NT2/D1 (cell line): ENCODE measurements around the gene TBC1D22A.

Source experiments
- DNase-seq: peaks from one replicate; pipeline ENCODE4 v3.0.0-alpha.2; 2011; ENCODE audit warnings: low read depth, low spot score
- H3K27me3 ChIP-seq: 2 replicates; pipeline ENCODE4 v1.6.0; 2011; ENCODE audit warnings: mild to moderate bottlenecking; ENCODE audit not compliant: insufficient read length, insufficient read depth
- H3K36me3 ChIP-seq: 2 replicates; pipeline ENCODE4 v1.6.1; 2011; ENCODE audit warnings: mild to moderate bottlenecking, low read length, mixed read lengths; ENCODE audit not compliant: insufficient read depth, insufficient read length
- H3K4me1 ChIP-seq: 2 replicates; pipeline ENCODE4 v1.5.1; 2011; ENCODE audit not compliant: insufficient read depth, insufficient read length
- H3K4me3 ChIP-seq: 2 replicates; pipeline ENCODE4 v1.5.1; 2011; ENCODE audit warnings: low read depth; ENCODE audit not compliant: insufficient read length
- H3K9ac ChIP-seq: 2 replicates; pipeline ENCODE4 v1.6.0; 2011; ENCODE audit warnings: low read depth; ENCODE audit not compliant: insufficient read length
- H3K9me3 ChIP-seq: 2 replicates; pipeline ENCODE4 v1.5.1; 2011; ENCODE audit warnings: mild to moderate bottlenecking, low read length; ENCODE audit not compliant: insufficient read depth
- SUZ12 ChIP-seq: IDR thresholded peaks from 2 replicates; pipeline ENCODE4 v1.6.1; 2011; ENCODE audit not compliant: insufficient read length, insufficient read depth; ENCODE audit errors: extremely low read depth
- YY1 ChIP-seq: IDR thresholded peaks from 2 replicates; pipeline ENCODE4 v1.6.1; 2011; ENCODE audit not compliant: insufficient read length, insufficient read depth
- ZNF274 ChIP-seq: IDR thresholded peaks from 2 replicates; pipeline ENCODE4 v1.6.1; 2011; ENCODE audit warnings: mild to moderate bottlenecking, low read depth, low read length

The TBC1D22A gene

DNA sequence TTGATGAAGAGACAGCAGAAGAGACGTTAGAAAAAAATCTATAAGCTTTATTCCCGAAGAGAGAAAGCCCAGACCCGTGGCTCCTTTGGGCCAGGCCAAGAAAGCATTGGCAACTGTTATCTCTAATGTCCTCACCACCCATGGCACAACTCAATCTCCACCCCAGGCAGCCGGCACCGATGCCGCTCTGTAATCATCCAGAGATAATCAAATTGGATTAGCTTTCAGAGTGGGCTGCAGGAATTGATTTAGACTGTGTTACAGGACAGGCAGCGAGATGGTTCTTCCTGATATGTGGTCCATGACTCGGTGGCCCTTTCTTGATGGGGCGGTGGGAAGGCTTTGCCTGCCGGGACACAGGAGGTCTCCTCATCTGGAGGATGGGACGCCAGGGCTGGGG is 383.9 kb downstream of the TBC1D22A start:
- Histone ChIP-seq H3K4me1 (peaks cover 2% of the 10 kb centered on the region), H3K36me3 (no peaks in the 10 kb centered on the region), H3K9ac (no peak overlapping the region), H3K9me3 (no peaks in the 10 kb centered on the region), H3K4me3 (no peak overlapping the region), H3K27me3 (no peaks in the 10 kb centered on the region)
- no peak for DNase-seq
- TF ChIP-seq SUZ12 (no peak), YY1 (no peak), ZNF274 (no peak)

DNA sequence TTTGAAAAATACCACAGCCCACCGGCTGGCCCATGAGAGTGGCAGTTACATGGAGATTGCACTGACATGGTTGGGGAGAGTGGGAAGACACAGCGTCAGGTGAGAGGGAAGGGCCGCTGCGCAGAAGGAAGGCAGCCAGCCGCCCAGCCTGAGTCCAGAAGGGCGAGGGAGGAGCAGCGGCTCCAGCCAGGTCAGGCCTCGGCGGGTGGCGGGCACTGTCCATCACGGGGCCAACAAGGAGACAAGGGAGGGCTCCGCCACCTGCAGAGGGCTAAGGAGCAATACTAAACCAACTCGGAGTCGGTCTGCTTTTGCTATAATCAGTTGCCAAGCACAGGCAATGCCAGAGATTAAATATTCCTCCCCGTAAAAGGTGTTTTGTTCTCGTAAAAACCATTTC is 384.5 kb downstream of the TBC1D22A start:
- Histone ChIP-seq H3K9ac (no peak overlapping the region), H3K36me3 (no peaks in the 10 kb centered on the region), H3K4me1 (peaks cover 2% of the 10 kb centered on the region), H3K4me3 (no peak overlapping the region), H3K9me3 (no peaks in the 10 kb centered on the region), H3K27me3 (no peaks in the 10 kb centered on the region)
- DNase-seq, result no peak
- TF ChIP-seq SUZ12 (no peak), YY1 (no peak), ZNF274 (no peak)

DNA sequence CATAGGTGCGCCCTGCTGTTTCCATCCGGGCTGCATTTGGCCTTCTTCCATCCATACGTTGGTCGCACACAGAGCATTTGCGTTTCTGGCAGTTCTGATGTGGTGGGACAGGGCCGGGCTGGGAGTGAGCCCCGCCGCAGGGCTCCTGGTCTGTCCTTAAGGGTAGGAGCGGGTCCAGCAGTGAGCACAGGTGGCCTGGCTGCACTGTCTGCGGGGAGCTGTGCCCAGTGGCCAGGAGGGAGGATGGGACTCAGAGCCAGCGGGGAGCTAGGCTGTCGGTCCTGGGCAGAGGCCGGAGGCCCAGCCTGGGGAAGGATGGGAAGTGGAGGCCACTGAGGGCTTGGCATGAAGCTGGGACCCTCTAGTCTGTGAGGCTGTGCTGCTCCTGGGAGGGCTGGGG is 385.1 kb downstream of the TBC1D22A start:
- Histone ChIP-seq H3K9ac (no peak overlapping the region), H3K9me3 (no peaks in the 10 kb centered on the region), H3K4me3 (no peak overlapping the region), H3K27me3 (no peaks in the 10 kb centered on the region), H3K36me3 (no peaks in the 10 kb centered on the region), H3K4me1 (peaks cover 2% of the 10 kb centered on the region)
- TF ChIP-seq ZNF274 (no peak), SUZ12 (no peak), YY1 (no peak)
- DNase-seq, result no peak

DNA sequence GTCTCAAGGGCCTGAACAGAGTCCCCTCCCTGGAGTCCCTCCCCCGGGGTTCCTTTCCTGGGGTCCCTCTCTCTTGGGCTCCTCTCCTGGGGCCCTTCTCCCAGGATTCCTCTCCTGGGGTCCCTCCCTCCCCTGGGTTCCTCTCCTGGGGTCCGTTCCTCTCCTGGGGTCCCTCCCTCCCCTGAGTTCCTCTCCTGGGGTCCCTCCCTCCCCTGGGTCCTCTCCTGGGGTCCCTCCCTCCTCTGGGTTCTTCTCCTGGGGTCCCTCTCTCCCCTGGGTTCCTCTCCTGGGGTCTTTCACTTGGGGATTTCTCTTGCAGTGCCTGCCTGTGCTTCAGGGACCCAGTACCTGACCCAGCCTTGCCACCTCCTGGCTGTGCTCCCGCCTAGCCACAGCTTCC is 386.1 kb downstream of the TBC1D22A start:
- Histone ChIP-seq H3K9me3 (no peaks in the 10 kb centered on the region), H3K9ac (no peak overlapping the region), H3K4me3 (no peak overlapping the region), H3K4me1 (peaks cover 2% of the 10 kb centered on the region), H3K36me3 (no peaks in the 10 kb centered on the region), H3K27me3 (no peaks in the 10 kb centered on the region)
- TF ChIP-seq SUZ12 (no peak), YY1 (no peak)
- no peak for DNase-seq

DNA sequence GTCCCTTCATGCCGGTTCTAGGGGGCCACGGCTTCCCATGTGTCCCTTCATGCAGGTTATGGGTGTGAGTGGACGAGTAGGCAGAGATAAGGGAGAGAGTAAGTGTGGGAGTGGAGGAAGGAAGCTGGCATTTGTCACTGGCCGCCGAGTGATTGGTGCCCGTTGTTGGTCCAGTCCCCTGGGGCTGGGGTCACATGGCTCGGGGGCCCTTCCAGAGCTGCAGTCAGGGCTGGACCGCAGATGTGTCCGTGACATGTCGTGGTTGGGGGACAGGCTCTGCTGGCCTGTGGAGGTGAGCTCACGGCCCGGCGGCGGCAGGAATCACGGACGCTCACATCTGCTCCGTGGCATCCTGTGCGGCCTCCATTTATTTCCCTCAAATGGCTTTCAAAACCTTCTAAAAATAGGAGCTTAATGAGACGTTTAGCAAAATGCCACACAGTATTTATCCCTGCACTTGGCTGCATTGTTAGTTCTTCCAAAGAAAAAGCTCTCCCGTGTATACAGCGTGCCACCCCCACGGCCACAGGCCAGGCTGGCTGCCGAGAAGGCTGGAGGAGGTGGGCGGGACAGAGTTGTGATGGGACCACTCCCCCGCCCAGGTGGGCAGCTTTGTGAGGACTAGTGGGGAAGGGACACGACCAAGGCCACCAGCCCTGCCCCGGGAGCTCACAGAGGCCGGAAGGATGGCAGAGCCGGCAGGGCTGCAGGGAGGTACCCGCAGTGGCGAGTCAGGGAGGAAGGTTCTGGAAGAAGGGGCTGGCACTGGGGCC is 386.7 kb downstream of the TBC1D22A start:
- no peak overlapping the region for H3K9ac ChIP-seq
- no peaks in the 10 kb centered on the region for H3K9me3 ChIP-seq
- H3K4me3 ChIP-seq, result no peak overlapping the region
- no peaks in the 10 kb centered on the region for H3K27me3 ChIP-seq
- TF ChIP-seq YY1, result no peak
- no peak for TF ChIP-seq ZNF274
- TF ChIP-seq SUZ12, result no peak
- DNase-seq, result no peak
- no peaks in the 10 kb centered on the region for H3K36me3 ChIP-seq
- H3K4me1 ChIP-seq, result peaks cover 5% of the 10 kb centered on the region

GRCh38 chr22:47149976-47150375 is 387.5 kb downstream of the TBC1D22A start:
- no peak for TF ChIP-seq ZNF274
- no peak for DNase-seq
- Histone ChIP-seq H3K4me1 (peaks cover 5% of the 10 kb centered on the region), H3K9me3 (no peaks in the 10 kb centered on the region), H3K4me3 (no peak overlapping the region), H3K9ac (no peak overlapping the region), H3K36me3 (no peaks in the 10 kb centered on the region), H3K27me3 (no peaks in the 10 kb centered on the region)

GRCh38 chr22:47150426-47150825 is 388.0 kb downstream of the TBC1D22A start:
- Histone ChIP-seq H3K4me3 (no peak overlapping the region), H3K36me3 (no peaks in the 10 kb centered on the region), H3K27me3 (no peaks in the 10 kb centered on the region), H3K9ac (no peak overlapping the region), H3K4me1 (peaks cover 5% of the 10 kb centered on the region), H3K9me3 (no peaks in the 10 kb centered on the region)
- no peak for DNase-seq
- no peak for TF ChIP-seq SUZ12
- TF ChIP-seq YY1, result no peak

GRCh38 chr22:47151064-47151463 is 388.6 kb downstream of the TBC1D22A start:
- DNase-seq, result no peak
- no peak overlapping the region for H3K4me3 ChIP-seq
- H3K9me3 ChIP-seq, result no peaks in the 10 kb centered on the region
- TF ChIP-seq SUZ12 (no peak), YY1 (no peak), ZNF274 (no peak)
- H3K9ac ChIP-seq, result no peak overlapping the region
- no peaks in the 10 kb centered on the region for H3K36me3 ChIP-seq
- H3K27me3 ChIP-seq, result no peaks in the 10 kb centered on the region
- H3K4me1 ChIP-seq, result peaks cover 5% of the 10 kb centered on the region
